Adrenal gland (tissue), 12 donors: ENCODE measurements around the gene EXOC6. TPM values are rescaled to one million over a fixed set of nuclear protein-coding genes. Genes with fewer than 3 reads are reported as not detected.

ENCODE experiments used
- DNase-seq, 7 donors: peaks; one replicate each; pipeline ENCODE4 v3.0.0-alpha.2; 2019 to 2020
- H3K27ac ChIP-seq, 5 donors: fragments of 200-600 bp; sonication (generic) in 4 of 5; 1 replicate in 3 of 5; 2 replicates in 2 of 5; pipeline versions ENCODE4 v1.5.1 to v1.8.0; 2016 to 2020; ENCODE audit warnings: mild to moderate bottlenecking in 1 of 5
- H3K27me3 ChIP-seq: fragments of 200-600 bp; 2 replicates; pipeline ENCODE4 v1.8.0; 2021
- H3K36me3 ChIP-seq, 2 donors: fragments of 200-600 bp; replicated peaks in 1 of 2; 1 replicate in 1 of 2; 2 replicates in 1 of 2; pipeline versions ENCODE4 v1.5.1 to v1.8.0; 2018 to 2022
- H3K4me1 ChIP-seq, 2 donors: fragments of 200-600 bp; replicated peaks in 1 of 2; 1 replicate in 1 of 2; 2 replicates in 1 of 2; pipeline versions ENCODE4 v1.5.1 to v1.8.0; 2018 to 2021
- H3K4me3 ChIP-seq, 4 donors: fragments of 200-600 bp; sonication (generic) in 3 of 4; one replicate each; pipeline ENCODE4 v1.5.1; 2016 to 2018
- H3K9me3 ChIP-seq, 3 donors: fragments of 200-600 bp; sonication (generic) in 1 of 3; replicated peaks in 1 of 3; 1 replicate in 2 of 3; 2 replicates in 1 of 3; pipeline versions ENCODE4 v1.5.1 to v1.8.0; 2016 to 2021
- CTCF ChIP-seq, 6 experiments: fragments of 450-650 bp in 4 of 6; fragments of 200-600 bp in 2 of 6; sonication (generic) in 1 of 6; IDR thresholded peaks; 1 replicate in 5 of 6; 2 replicates in 1 of 6; pipeline versions ENCODE4 v1.5.1 to v1.8.0; 2016 to 2021; ENCODE audit warnings: antibody characterized with exemption in 6 of 6, mild to moderate bottlenecking in 2 of 6, moderate library complexity in 1 of 6
- POLR2A ChIP-seq, 2 donors: fragments of 450-650 bp; IDR thresholded peaks; one replicate each; pipeline ENCODE4 v1.6.1; 2017; ENCODE audit warnings: antibody characterized with exemption in 2 of 2, mild to moderate bottlenecking in 2 of 2, moderate library complexity in 1 of 2
- WGBS, 4 donors: extraction: QIAGEN DNeasy Blood & Tissue Kit in 2 of 4; methylation state at CpG; one replicate each; pipeline versions ENCODE4 v1.1.5 to v1.1.7; 2013 to 2017; 5-methylcytosine and 5-hydroxymethylcytosine counted together
- intact Hi-C, 2 donors: fragments of 100-400 bp; cut with DNase I; formaldehyde crosslinking; loops; one replicate each; pipeline versions ENCODE4 v1.14.1 to v1.15.0; 2022 to 2023
- polyA plus RNA-seq, 3 donors: library from polyadenylated mRNA; stranded (reverse); fragments of 200-250 nt in 2 of 3; fragments of 350-450 nt in 1 of 3; fragmentation: Illumina TruSeq in 1 of 3; extraction: RNeasy Lipid Tissue Mini Kit (QIAGEN cat#74804) in 1 of 3; gene quantifications; one replicate each; pipeline ENCODE4 v1.2.3, GENCODE V29; 2013 to 2014
- total RNA-seq, 9 donors: library from RNA; depleted of rRNA in 4 of 9; stranded (reverse); fragments of >200 nt in 4 of 9; fragments of 120-200 nt in 1 of 9; fragmentation: NEBNext Ultra II Directional in 1 of 9; extraction: Animal tissue kit (Norgen Biotek cat#: 25700) in 1 of 9; gene quantifications; one replicate each; pipeline versions ENCODE4 v1.1.0 to v1.2.4, GENCODE V29; 2013 to 2023
- donor health status: healthy with polysubstance abuse.
- donor health status: Bipolar disorder and iron deficiency.
- donor health status: DM: yes; HTN: yes; CAD: no.
- donor health status: DM: no; HTN: no; CAD: no.
- donor health status: DM: no; HTN: no; CAD: no.
- donor health status: DM: yes; HTN: yes; CAD: no.

EXOC6 gene
- total and polyA plus RNA-seq, 12 donors, result 7.1 to 60.1 (median 25.7) TPM

GRCh38 chr10:93061594-93062513 is 213.5 kb downstream of the EXOC6 start:
- Histone ChIP-seq H3K4me1 (peaks cover 0 to 10% of the 10 kb centered on the region in 2 donors), H3K27me3 (peaks cover 40% of the 10 kb centered on the region), H3K4me3 (peak overlapping the region in 1 of 4 donors; percentile 18), H3K9me3 (no peaks in the 10 kb centered on the region), H3K27ac (no peak overlapping the region), H3K36me3 (no peaks in the 10 kb centered on the region)
- no peak for DNase-seq
- WGBS, 4 donors, result 23 to 38% (median 32%) methylated on average over 21 to 57 of the region's 57 CpGs
- intact Hi-C loops, result no loop called here
- TF ChIP-seq CTCF (IDR thresholded peaks at IDR 0.05) (no peak), POLR2A (IDR thresholded peaks at IDR 0.05) (no peak)

GRCh38 chr10:93062514-93063143 is 214.3 kb downstream of the EXOC6 start:
- 9 to 33% (median 14%) methylated on average over 14 to 68 of the region's 68 CpGs for WGBS, 4 donors
- Histone ChIP-seq H3K4me1 (peaks cover 0 to 10% of the 10 kb centered on the region in 2 donors), H3K36me3 (no peaks in the 10 kb centered on the region), H3K27me3 (peaks cover 46% of the 10 kb centered on the region), H3K4me3 (peak overlapping the region in 1 of 4 donors; percentile 18), H3K27ac (no peak overlapping the region), H3K9me3 (no peaks in the 10 kb centered on the region)
- no peak for DNase-seq
- TF ChIP-seq POLR2A (IDR thresholded peaks at IDR 0.05), result no peak
- peak in 2 of 6 experiments; percentile 38 to 43 for TF ChIP-seq CTCF (IDR thresholded peaks at IDR 0.05)
- intact Hi-C loops, result no loop called here

GRCh38 chr10:93063144-93063976 is 215.0 kb downstream of the EXOC6 start:
- H3K4me3 ChIP-seq, result no peak overlapping the region
- H3K27me3 ChIP-seq, result peaks cover 53% of the 10 kb centered on the region
- WGBS, 4 donors, result 38 to 70% (median 47%) methylated on average over 9 to 43 of the region's 43 CpGs

More at GRCh38 chr10:93063144-93063976, 215.0 kb downstream of the EXOC6 start:
- intact Hi-C loops, result no loop called here
- no peaks in the 10 kb centered on the region for H3K36me3 ChIP-seq
- no peak overlapping the region for H3K27ac ChIP-seq
- H3K4me1 ChIP-seq, result peaks cover 0 to 14% of the 10 kb centered on the region in 2 donors
- TF ChIP-seq POLR2A (IDR thresholded peaks at IDR 0.05), result no peak
- no peak for TF ChIP-seq CTCF (IDR thresholded peaks at IDR 0.05)
- no peaks in the 10 kb centered on the region for H3K9me3 ChIP-seq
- no peak for DNase-seq
